HEK293 (cell line): ENCODE data around the gene IL4I1.

ENCODE experiments used
- CTCF ChIA-PET: fragments of 350-600 bp; formaldehyde crosslinking; extraction: SDS; loops from one replicate; lab custom pipeline; 2021; ENCODE audit warnings: antibody characterized with exemption; lab: Yijun Ruan, JAX
- POLR2A ChIA-PET: fragments of 300-600 bp; formaldehyde crosslinking; extraction: SDS; loops from one replicate; lab custom pipeline; 2020; ENCODE audit warnings: antibody characterized with exemption, inconsistent platforms; lab: Yijun Ruan, JAX
- H3K27ac ChIP-seq: fragments of 200-500 bp; sonication (Bioruptor generic); 2 replicates; pipeline ENCODE4 v1.5.1; 2014; ENCODE audit warnings: low read depth, low read length, control low read depth, inconsistent platforms; ENCODE audit errors: extremely low read depth
- H3K36me3 ChIP-seq, 2 experiments: fragments of 200-500 bp in 1 of 2; sonication (Bioruptor generic) in 1 of 2; 1 replicate in 1 of 2; 2 replicates in 1 of 2; pipeline ENCODE4 v1.5.1; 2014 to 2017; ENCODE audit warnings: inconsistent platforms in 2 of 2, low read length in 2 of 2; ENCODE audit not compliant: control insufficient read depth in 2 of 2, insufficient read depth in 1 of 2
- H3K4me1 ChIP-seq: fragments of 200-500 bp; sonication (Bioruptor generic); 2 replicates; pipeline ENCODE4 v1.5.1; 2014; ENCODE audit warnings: mild to moderate bottlenecking, low read length, inconsistent platforms; ENCODE audit not compliant: control insufficient read depth, insufficient read depth
- H3K4me3 ChIP-seq: 2 replicates; pipeline ENCODE4 v1.5.1; 2011; ENCODE audit warnings: low read depth, mild to moderate bottlenecking, control low read depth, low read length, moderate library complexity
- H3K9me3 ChIP-seq: fragments of 200-500 bp; sonication (Bioruptor generic); 2 replicates; pipeline ENCODE4 v1.5.1; 2014; ENCODE audit warnings: low read depth, low read length, inconsistent platforms; ENCODE audit not compliant: control insufficient read depth, insufficient read depth
- GFI1B ChIP-seq: fragments of 450-650 bp; formaldehyde crosslinking; IDR thresholded peaks from 2 replicates; pipeline ENCODE4 v1.5.1; 2016; ENCODE audit warnings: missing biosample characterization, missing genetic modification characterization
- GLIS2 ChIP-seq: fragments of 450-650 bp; formaldehyde crosslinking; IDR thresholded peaks from 2 replicates; pipeline ENCODE4 v1.5.1; 2016; ENCODE audit warnings: missing biosample characterization, missing genetic modification characterization
- HOXA7 ChIP-seq: sonication (generic); formaldehyde crosslinking; IDR thresholded peaks from 2 replicates; pipeline ENCODE4 v1.8.1; 2022; ENCODE audit warnings: missing genetic modification reagents, borderline replicate concordance
- KLF1 ChIP-seq: fragments of 450-650 bp; formaldehyde crosslinking; IDR thresholded peaks from 2 replicates; pipeline ENCODE4 v1.5.1; 2016; ENCODE audit warnings: missing biosample characterization, missing genetic modification characterization
- KLF9 ChIP-seq: fragments of 450-650 bp; formaldehyde crosslinking; IDR thresholded peaks from 2 replicates; pipeline ENCODE4 v1.5.1; 2016; ENCODE audit warnings: missing biosample characterization, missing genetic modification characterization, low read depth
- SCRT2 ChIP-seq: fragments of 450-650 bp; formaldehyde crosslinking; IDR thresholded peaks from 2 replicates; pipeline ENCODE4 v1.5.1; 2016; ENCODE audit warnings: missing biosample characterization, missing genetic modification characterization
- SP7 ChIP-seq: fragments of 450-650 bp; formaldehyde crosslinking; IDR thresholded peaks from 2 replicates; pipeline ENCODE4 v1.5.1; 2016; ENCODE audit warnings: missing biosample characterization, missing genetic modification characterization
- TCF7L2 ChIP-seq: IDR thresholded peaks from 2 replicates; pipeline ENCODE4 v1.6.1; 2011; ENCODE audit warnings: low read depth, mild to moderate bottlenecking, inconsistent platforms, low read length, moderate library complexity, borderline replicate concordance
- WT1 ChIP-seq: fragments of 450-650 bp; formaldehyde crosslinking; IDR thresholded peaks from 2 replicates; pipeline ENCODE4 v1.5.1; 2016; ENCODE audit warnings: missing biosample characterization, missing genetic modification characterization
- ZFP41 ChIP-seq: fragments of 450-650 bp; formaldehyde crosslinking; IDR thresholded peaks from 2 replicates; pipeline ENCODE4 v1.5.1; 2016; ENCODE audit warnings: missing biosample characterization, missing genetic modification characterization, borderline replicate concordance
- ZNF138 ChIP-seq: fragments of 450-650 bp; formaldehyde crosslinking; IDR thresholded peaks from 2 replicates; pipeline ENCODE4 v1.5.1; 2016; ENCODE audit warnings: missing biosample characterization, missing genetic modification characterization, borderline replicate concordance
- ZNF175 ChIP-seq: fragments of 450-650 bp; formaldehyde crosslinking; IDR thresholded peaks from 2 replicates; pipeline ENCODE4 v1.5.1; 2016; ENCODE audit warnings: missing biosample characterization, missing genetic modification characterization
- ZNF202 ChIP-seq: fragments of 450-650 bp; formaldehyde crosslinking; IDR thresholded peaks from 2 replicates; pipeline ENCODE4 v1.5.1; 2016; ENCODE audit warnings: missing biosample characterization, missing genetic modification characterization, borderline replicate concordance
- ZNF48 ChIP-seq: fragments of 450-650 bp; formaldehyde crosslinking; IDR thresholded peaks from 2 replicates; pipeline ENCODE4 v1.5.1; 2016; ENCODE audit warnings: missing biosample characterization, missing genetic modification characterization
- ZNF488 ChIP-seq: fragments of 450-650 bp; formaldehyde crosslinking; IDR thresholded peaks from 2 replicates; pipeline ENCODE4 v1.5.1; 2016; ENCODE audit warnings: missing biosample characterization, missing genetic modification characterization
- ZNF76 ChIP-seq: fragments of 450-650 bp; formaldehyde crosslinking; IDR thresholded peaks from 2 replicates; pipeline ENCODE4; 2016; ENCODE audit warnings: low read depth, missing biosample characterization, missing genetic modification characterization, borderline replicate concordance
- TF ChIP-seq, protein P1 (sequence below): fragments of 450-650 bp; formaldehyde crosslinking; IDR thresholded peaks from 2 replicates; pipeline ENCODE4 v1.5.1; 2016; ENCODE audit warnings: missing biosample characterization, missing genetic modification characterization
- TF ChIP-seq, protein P2 (sequence below): fragments of 450-650 bp; formaldehyde crosslinking; conservative IDR thresholded peaks from 2 replicates; pipeline ENCODE4 v1.5.1; 2016; ENCODE audit warnings: low read depth, missing biosample characterization, missing genetic modification characterization
- TF ChIP-seq, protein P3 (sequence below): fragments of 450-650 bp; formaldehyde crosslinking; IDR thresholded peaks from 2 replicates; pipeline ENCODE4 v1.5.1; 2017; ENCODE audit warnings: missing biosample characterization, missing genetic modification characterization

The IL4I1 gene

GRCh38 chr19:49840321-49840720, 56.4 kb downstream of the IL4I1 start (continued):
- TF ChIP-seq, protein P1, sequence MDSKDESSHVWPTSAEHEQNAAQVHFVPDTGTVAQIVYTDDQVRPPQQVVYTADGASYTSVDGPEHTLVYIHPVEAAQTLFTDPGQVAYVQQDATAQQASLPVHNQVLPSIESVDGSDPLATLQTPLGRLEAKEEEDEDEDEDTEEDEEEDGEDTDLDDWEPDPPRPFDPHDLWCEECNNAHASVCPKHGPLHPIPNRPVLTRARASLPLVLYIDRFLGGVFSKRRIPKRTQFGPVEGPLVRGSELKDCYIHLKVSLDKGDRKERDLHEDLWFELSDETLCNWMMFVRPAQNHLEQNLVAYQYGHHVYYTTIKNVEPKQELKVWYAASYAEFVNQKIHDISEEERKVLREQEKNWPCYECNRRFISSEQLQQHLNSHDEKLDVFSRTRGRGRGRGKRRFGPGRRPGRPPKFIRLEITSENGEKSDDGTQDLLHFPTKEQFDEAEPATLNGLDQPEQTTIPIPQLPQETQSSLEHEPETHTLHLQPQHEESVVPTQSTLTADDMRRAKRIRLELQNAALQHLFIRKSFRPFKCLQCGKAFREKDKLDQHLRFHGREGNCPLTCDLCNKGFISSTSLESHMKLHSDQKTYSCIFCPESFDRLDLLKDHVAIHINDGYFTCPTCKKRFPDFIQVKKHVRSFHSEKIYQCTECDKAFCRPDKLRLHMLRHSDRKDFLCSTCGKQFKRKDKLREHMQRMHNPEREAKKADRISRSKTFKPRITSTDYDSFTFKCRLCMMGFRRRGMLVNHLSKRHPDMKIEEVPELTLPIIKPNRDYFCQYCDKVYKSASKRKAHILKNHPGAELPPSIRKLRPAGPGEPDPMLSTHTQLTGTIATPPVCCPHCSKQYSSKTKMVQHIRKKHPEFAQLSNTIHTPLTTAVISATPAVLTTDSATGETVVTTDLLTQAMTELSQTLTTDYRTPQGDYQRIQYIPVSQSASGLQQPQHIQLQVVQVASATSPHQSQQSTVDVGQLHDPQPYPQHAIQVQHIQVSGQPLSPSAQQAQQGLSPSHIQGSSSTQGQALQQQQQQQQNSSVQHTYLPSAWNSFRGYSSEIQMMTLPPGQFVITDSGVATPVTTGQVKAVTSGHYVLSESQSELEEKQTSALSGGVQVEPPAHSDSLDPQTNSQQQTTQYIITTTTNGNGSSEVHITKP (tag by site-specific recombination), result no peak

DNA sequence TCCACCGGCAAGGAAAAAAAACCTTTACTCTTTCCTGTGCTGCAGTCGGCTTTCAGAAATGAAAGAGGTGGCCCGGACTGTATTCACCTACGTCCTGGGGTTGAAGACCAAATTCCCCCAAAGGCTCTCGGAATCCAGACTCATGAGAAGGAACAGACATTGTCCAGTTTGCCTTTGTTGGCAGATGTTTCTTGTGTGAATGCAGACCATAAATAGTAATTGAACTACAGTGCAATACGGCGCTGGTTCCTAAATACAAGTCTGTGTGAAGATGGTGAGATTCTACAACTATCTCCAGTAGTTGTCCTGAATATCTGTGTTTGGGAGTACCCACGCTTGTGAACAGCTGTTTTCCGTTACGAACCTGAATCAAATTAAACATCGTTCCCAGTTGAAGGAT, 57.0 kb downstream of the IL4I1 start:
- Histone ChIP-seq H3K27ac (no peak overlapping the region; the same call in 1 of the 2 replicates), H3K36me3 (peaks cover 6 to 66% of the 10 kb centered on the region in 2 experiments), H3K9me3 (no peaks in the 10 kb centered on the region), H3K4me1 (no peaks in the 10 kb centered on the region), H3K4me3 (no peak overlapping the region)
- POLR2A ChIA-PET, result interaction anchor here (1.0 kb wide), 1 partner anchor 11 kb away, joined by 3 read pairs; no protein-coding TSS in a partner anchor
- CTCF ChIA-PET, result interaction anchor here (0.6 kb wide), 1 partner anchor 448 kb away, joined by 5 read pairs; no protein-coding TSS in a partner anchor
- TF ChIP-seq, protein P2, sequence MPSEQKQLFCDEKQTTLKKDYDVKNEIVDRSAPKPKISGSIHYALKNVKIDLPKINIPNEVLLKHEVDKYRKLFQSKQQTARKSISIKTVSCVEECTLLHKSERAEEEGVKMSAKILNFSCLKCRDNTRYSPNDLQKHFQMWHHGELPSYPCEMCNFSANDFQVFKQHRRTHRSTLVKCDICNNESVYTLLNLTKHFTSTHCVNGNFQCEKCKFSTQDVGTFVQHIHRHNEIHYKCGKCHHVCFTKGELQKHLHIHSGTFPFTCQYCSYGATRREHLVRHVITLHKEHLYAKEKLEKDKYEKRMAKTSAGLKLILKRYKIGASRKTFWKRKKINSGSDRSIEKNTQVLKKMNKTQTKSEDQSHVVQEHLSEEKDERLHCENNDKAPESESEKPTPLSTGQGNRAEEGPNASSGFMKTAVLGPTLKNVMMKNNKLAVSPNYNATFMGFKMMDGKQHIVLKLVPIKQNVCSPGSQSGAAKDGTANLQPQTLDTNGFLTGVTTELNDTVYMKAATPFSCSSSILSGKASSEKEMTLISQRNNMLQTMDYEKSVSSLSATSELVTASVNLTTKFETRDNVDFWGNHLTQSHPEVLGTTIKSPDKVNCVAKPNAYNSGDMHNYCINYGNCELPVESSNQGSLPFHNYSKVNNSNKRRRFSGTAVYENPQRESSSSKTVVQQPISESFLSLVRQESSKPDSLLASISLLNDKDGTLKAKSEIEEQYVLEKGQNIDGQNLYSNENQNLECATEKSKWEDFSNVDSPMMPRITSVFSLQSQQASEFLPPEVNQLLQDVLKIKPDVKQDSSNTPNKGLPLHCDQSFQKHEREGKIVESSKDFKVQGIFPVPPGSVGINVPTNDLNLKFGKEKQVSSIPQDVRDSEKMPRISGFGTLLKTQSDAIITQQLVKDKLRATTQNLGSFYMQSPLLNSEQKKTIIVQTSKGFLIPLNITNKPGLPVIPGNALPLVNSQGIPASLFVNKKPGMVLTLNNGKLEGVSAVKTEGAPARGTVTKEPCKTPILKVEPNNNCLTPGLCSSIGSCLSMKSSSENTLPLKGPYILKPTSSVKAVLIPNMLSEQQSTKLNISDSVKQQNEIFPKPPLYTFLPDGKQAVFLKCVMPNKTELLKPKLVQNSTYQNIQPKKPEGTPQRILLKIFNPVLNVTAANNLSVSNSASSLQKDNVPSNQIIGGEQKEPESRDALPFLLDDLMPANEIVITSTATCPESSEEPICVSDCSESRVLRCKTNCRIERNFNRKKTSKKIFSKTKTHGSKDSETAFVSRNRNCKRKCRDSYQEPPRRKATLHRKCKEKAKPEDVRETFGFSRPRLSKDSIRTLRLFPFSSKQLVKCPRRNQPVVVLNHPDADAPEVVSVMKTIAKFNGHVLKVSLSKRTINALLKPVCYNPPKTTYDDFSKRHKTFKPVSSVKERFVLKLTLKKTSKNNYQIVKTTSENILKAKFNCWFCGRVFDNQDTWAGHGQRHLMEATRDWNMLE (tag by site-specific recombination), result no peak
- TF ChIP-seq ZNF138 (tag by site-specific recombination) (no peak), WT1 (tag by site-specific recombination) (no peak), ZNF48 (tag by site-specific recombination) (no peak), ZFP41 (tag by site-specific recombination) (no peak), GFI1B (tag by site-specific recombination) (no peak), GLIS2 (tag by site-specific recombination) (no peak), KLF1 (no peak), SP7 (tag by site-specific recombination) (no peak), ZNF202 (tag by site-specific recombination) (no peak), KLF9 (tag by site-specific recombination) (no peak), SCRT2 (tag by site-specific recombination) (no peak), ZNF488 (no peak), ZNF175 (tag by site-specific recombination) (no peak), ZNF76 (tag by site-specific recombination) (no peak), TCF7L2 (no peak), HOXA7 (no peak)
- TF ChIP-seq, protein P1 (tag by site-specific recombination), result no peak
- TF ChIP-seq, protein P3, sequence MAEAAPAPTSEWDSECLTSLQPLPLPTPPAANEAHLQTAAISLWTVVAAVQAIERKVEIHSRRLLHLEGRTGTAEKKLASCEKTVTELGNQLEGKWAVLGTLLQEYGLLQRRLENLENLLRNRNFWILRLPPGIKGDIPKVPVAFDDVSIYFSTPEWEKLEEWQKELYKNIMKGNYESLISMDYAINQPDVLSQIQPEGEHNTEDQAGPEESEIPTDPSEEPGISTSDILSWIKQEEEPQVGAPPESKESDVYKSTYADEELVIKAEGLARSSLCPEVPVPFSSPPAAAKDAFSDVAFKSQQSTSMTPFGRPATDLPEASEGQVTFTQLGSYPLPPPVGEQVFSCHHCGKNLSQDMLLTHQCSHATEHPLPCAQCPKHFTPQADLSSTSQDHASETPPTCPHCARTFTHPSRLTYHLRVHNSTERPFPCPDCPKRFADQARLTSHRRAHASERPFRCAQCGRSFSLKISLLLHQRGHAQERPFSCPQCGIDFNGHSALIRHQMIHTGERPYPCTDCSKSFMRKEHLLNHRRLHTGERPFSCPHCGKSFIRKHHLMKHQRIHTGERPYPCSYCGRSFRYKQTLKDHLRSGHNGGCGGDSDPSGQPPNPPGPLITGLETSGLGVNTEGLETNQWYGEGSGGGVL (tag by site-specific recombination), result no peak
